VCaP (cell line): ENCODE measurements around the gene ILRUN.

ENCODE experiments used
- H3K27ac ChIP-seq: fragments of 450-650 bp; 2 replicates; pipeline ENCODE4 v1.5.1; 2017
- TF ChIP-seq, protein P1 (sequence below): fragments of 450-650 bp; conservative IDR thresholded peaks from 2 replicates; pipeline ENCODE4 v1.5.1; 2017; ENCODE audit warnings: mild to moderate bottlenecking, moderate library complexity

Gene ILRUN

GRCh38 chr6:34667481-34668238, 28.9 kb downstream of the ILRUN start:
- TF ChIP-seq, protein P1, sequence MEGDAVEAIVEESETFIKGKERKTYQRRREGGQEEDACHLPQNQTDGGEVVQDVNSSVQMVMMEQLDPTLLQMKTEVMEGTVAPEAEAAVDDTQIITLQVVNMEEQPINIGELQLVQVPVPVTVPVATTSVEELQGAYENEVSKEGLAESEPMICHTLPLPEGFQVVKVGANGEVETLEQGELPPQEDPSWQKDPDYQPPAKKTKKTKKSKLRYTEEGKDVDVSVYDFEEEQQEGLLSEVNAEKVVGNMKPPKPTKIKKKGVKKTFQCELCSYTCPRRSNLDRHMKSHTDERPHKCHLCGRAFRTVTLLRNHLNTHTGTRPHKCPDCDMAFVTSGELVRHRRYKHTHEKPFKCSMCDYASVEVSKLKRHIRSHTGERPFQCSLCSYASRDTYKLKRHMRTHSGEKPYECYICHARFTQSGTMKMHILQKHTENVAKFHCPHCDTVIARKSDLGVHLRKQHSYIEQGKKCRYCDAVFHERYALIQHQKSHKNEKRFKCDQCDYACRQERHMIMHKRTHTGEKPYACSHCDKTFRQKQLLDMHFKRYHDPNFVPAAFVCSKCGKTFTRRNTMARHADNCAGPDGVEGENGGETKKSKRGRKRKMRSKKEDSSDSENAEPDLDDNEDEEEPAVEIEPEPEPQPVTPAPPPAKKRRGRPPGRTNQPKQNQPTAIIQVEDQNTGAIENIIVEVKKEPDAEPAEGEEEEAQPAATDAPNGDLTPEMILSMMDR: no peak
- H3K27ac ChIP-seq: no peak overlapping the region

GRCh38 chr6:34665019-34665418, 31.5 kb downstream of the ILRUN start:
- H3K27ac ChIP-seq: no peak overlapping the region
- TF ChIP-seq, protein P1: no peak

- TF ChIP-seq, protein P1: no peak
- no peak overlapping the region for H3K27ac ChIP-seq
Observed at GRCh38 chr6:34664256-34664971, 32.2 kb downstream of the ILRUN start.

GRCh38 chr6:34663831-34664255, 32.7 kb downstream of the ILRUN start:
- H3K27ac ChIP-seq: no peak overlapping the region
- TF ChIP-seq, protein P1: no peak

DNA sequence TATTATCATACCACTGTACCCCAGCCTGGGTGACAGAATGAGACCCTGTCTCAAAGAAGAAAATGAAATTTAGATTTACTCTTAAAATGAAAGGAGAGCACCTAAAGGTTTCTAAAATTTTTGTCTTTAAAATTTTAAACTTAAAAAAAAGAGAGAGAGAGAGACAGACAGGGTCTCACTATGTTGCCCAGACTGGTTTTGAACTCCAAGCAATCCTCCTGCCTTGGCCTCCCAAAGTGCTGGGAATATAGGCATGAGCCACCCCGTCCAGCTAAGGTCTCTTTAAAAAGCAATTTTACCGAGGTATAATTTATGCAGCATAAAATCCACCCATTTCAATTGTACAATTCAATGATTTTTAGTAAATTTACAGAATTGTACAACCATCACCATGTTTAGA, 33.2 kb downstream of the ILRUN start:
- H3K27ac ChIP-seq: no peak overlapping the region

GRCh38 chr6:34661357-34661756, 35.2 kb downstream of the ILRUN start:
- no peak overlapping the region for H3K27ac ChIP-seq
- TF ChIP-seq, protein P1: no peak

More for the DNA sequence above, 33.2 kb downstream of the ILRUN start:
- TF ChIP-seq, protein P1: no peak

DNA sequence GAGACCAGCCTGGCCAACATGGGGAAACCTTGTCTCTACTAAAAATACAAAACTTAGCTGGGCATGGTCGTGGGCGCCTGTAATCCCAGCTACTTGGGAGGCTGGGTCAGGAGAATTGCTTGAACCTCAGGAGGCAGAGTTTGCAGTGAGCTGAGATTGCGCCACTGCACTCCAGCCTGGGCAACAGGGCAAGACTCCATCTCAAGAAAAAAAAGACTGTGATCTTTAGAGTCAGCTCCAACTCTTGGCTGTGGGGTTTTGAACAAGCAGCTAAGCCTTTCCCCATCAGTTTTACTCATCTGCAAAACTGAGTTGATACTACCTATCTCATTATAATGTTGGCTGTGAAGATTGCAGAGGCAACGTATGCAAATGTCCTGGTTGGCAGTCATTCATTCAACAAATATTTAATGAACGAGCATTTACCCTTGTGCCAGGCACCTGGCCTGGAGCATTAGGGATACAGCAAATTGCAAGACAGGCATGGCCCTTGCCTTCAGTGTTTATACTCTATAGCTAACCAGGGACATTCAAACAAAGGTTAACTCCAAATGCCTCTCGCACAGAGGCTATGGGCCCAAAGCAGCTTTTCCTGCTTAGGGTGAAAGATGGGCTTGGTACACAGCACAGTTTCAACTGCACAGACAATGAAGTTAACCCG, 37.8 kb downstream of the ILRUN start:
- H3K27ac ChIP-seq: peak overlapping the region; percentile 92
- TF ChIP-seq, protein P1: no peak

GRCh38 chr6:34657979-34658480, 38.5 kb downstream of the ILRUN start:
- peak overlapping the region; percentile 92 for H3K27ac ChIP-seq
